Measurements from ENCODE around the gene HOXA7.

The HOXA7 gene

GRCh38 chr7:27130540-27131389, 25.7 kb downstream of the HOXA7 start, which contains the start of gene HOXA4:
Gene HOXA4, minus strand, starts transcription at chr7:27130757. Its CDS starts 24 bp downstream, at chr7:27130733.
- DNase-seq = peak; percentile 75

- peak; percentile 44 for DNase-seq
Measured at GRCh38 chr7:27129729-27130539, 26.5 kb downstream of the HOXA7 start.

GRCh38 chr7:27128776-27129728, 27.4 kb downstream of the HOXA7 start:
- DNase-seq = no peak

- no peak for DNase-seq
Measured at GRCh38 chr7:27128034-27128433, 28.4 kb downstream of the HOXA7 start.

GRCh38 chr7:27126596-27127327, 29.7 kb downstream of the HOXA7 start:
- no peak for DNase-seq

- no peak for DNase-seq
Measured at GRCh38 chr7:27125986-27126394, 30.5 kb downstream of the HOXA7 start.

- no peak for DNase-seq
Measured at GRCh38 chr7:27124902-27125689, 31.4 kb downstream of the HOXA7 start.

GRCh38 chr7:27124096-27124901, 32.2 kb downstream of the HOXA7 start:
- DNase-seq = no peak

GRCh38 chr7:27123477-27124053, 32.9 kb downstream of the HOXA7 start:
- no peak for DNase-seq

GRCh38 chr7:27123007-27123476, 33.4 kb downstream of the HOXA7 start:
- DNase-seq = peak; percentile 30

- no peak for DNase-seq
Measured at GRCh38 chr7:27122077-27122910, 34.2 kb downstream of the HOXA7 start.

GRCh38 chr7:27121684-27122076, 34.8 kb downstream of the HOXA7 start:
- no peak for DNase-seq

GRCh38 chr7:27119412-27119911, 37.0 kb downstream of the HOXA7 start:
- no peak for DNase-seq

- DNase-seq = no peak
Measured at GRCh38 chr7:27118580-27118979, 37.9 kb downstream of the HOXA7 start.

- DNase-seq = no peak
Measured at GRCh38 chr7:27117887-27118491, 38.5 kb downstream of the HOXA7 start.

- DNase-seq = no peak
Measured at GRCh38 chr7:27116962-27117886, 39.3 kb downstream of the HOXA7 start.
